Sigmoid colon (tissue), 7 donors: ENCODE results near the gene CACNA1C. TPM values are rescaled to one million over a fixed set of nuclear protein-coding genes. Genes with fewer than 3 reads are reported as not detected.
A peak's percentile ranks its signal among the peaks of the same experiment; 100 is the strongest.

Experiments
- DNase-seq: peaks from one replicate; pipeline ENCODE4 v3.0.0-alpha.2; 2019
- H3K27ac ChIP-seq, 4 donors: fragments of 200-600 bp; sonication (generic); one replicate each; pipeline ENCODE4 v1.5.1; 2016 to 2019; ENCODE audit warnings: mild to moderate bottlenecking in 1 of 4
- H3K27me3 ChIP-seq, 3 donors: fragments of 200-600 bp; sonication (generic); one replicate each; pipeline ENCODE4 v1.5.1; 2019; ENCODE audit warnings: mild to moderate bottlenecking in 1 of 3
- H3K36me3 ChIP-seq, 4 donors: fragments of 200-600 bp; sonication (generic); one replicate each; pipeline ENCODE4 v1.5.1; 2016 to 2019
- H3K4me1 ChIP-seq, 4 donors: fragments of 200-600 bp; sonication (generic); one replicate each; pipeline ENCODE4 v1.5.1; 2017 to 2019
- H3K4me3 ChIP-seq, 4 donors: fragments of 200-600 bp; sonication (generic); one replicate each; pipeline ENCODE4 v1.5.1; 2017 to 2019; ENCODE audit warnings: mild to moderate bottlenecking in 2 of 4, moderate library complexity in 1 of 4
- H3K9me3 ChIP-seq, 4 donors: fragments of 200-600 bp in 3 of 4; sonication (generic) in 3 of 4; one replicate each; pipeline versions ENCODE4 v1.5.1 to v1.6.1; 2013 to 2019
- CTCF ChIP-seq, 4 experiments: fragments of 450-650 bp in 3 of 4; fragments of 200-600 bp in 1 of 4; IDR thresholded peaks; one replicate each; pipeline ENCODE4 v1.5.1; 2016 to 2019; ENCODE audit warnings: antibody characterized with exemption in 4 of 4, mild to moderate bottlenecking in 3 of 4, moderate library complexity in 2 of 4
- EP300 ChIP-seq, 4 donors: sonication (generic); formaldehyde crosslinking; IDR thresholded peaks; one replicate each; pipeline ENCODE4 v1.6.1; 2017; ENCODE audit warnings: antibody characterized with exemption in 4 of 4
- POLR2A ChIP-seq, 2 donors: fragments of 450-650 bp; IDR thresholded peaks; one replicate each; pipeline ENCODE4 v1.6.1; 2016; ENCODE audit warnings: antibody characterized with exemption in 2 of 2, mild to moderate bottlenecking in 2 of 2, moderate library complexity in 2 of 2
- POLR2AphosphoS5 ChIP-seq, 4 donors: sonication (generic); formaldehyde crosslinking; IDR thresholded peaks; one replicate each; pipeline ENCODE4 v1.6.1; 2017; ENCODE audit warnings: antibody characterized with exemption in 4 of 4
- WGBS, 2 donors: extraction: QIAGEN DNeasy Blood & Tissue Kit; methylation state at CpG; one replicate each; pipeline ENCODE4 v1.1.7; 2013; 5-methylcytosine and 5-hydroxymethylcytosine counted together
- intact Hi-C: fragments of 100-400 bp; cut with DNase I; formaldehyde crosslinking; loops from one replicate; pipeline ENCODE4 v1.15.1; 2023
- polyA plus RNA-seq, 3 donors: library from polyadenylated mRNA; stranded (reverse); fragments of 200-250 nt; gene quantifications; one replicate each; pipeline ENCODE4 v1.2.3, GENCODE V29; 2013
- total RNA-seq, 4 donors: library from RNA; depleted of rRNA; stranded (reverse); fragments of >200 nt; gene quantifications; one replicate each; pipeline ENCODE4 v1.1.0, GENCODE V29; 2016
- donor health status: healthy with polysubstance abuse.
- donor health status: Bipolar disorder and iron deficiency.
- donor health status: healthy.

The CACNA1C gene
- total and polyA plus RNA-seq, 7 donors: 0.46 to 213 (median 62.0) TPM

- WGBS, 2 donors: 90 to 97% methylated on average over 1 of the region's 1 CpG
- H3K36me3 ChIP-seq: no peaks in the 10 kb centered on the region
- peaks cover 0 to 88% (median 72%) of the 10 kb centered on the region in 4 donors for H3K4me1 ChIP-seq
- no peak for DNase-seq
- no peak for TF ChIP-seq EP300 (IDR thresholded peaks at IDR 0.05)
- TF ChIP-seq POLR2A (IDR thresholded peaks at IDR 0.05): no peak
- TF ChIP-seq CTCF (IDR thresholded peaks at IDR 0.05): no peak
- TF ChIP-seq POLR2AphosphoS5 (IDR thresholded peaks at IDR 0.05): no peak
- no peak overlapping the region for H3K4me3 ChIP-seq
- H3K27me3 ChIP-seq: no peaks in the 10 kb centered on the region
- no peaks in the 10 kb centered on the region for H3K9me3 ChIP-seq
- intact Hi-C loops: no loop called here
- H3K27ac ChIP-seq: peak overlapping the region in 3 of 4 donors; percentile 34 to 80 (median 74)
Observed at GRCh38 chr12:2147335-2147734, 94.5 kb downstream of the CACNA1C start.

DNA sequence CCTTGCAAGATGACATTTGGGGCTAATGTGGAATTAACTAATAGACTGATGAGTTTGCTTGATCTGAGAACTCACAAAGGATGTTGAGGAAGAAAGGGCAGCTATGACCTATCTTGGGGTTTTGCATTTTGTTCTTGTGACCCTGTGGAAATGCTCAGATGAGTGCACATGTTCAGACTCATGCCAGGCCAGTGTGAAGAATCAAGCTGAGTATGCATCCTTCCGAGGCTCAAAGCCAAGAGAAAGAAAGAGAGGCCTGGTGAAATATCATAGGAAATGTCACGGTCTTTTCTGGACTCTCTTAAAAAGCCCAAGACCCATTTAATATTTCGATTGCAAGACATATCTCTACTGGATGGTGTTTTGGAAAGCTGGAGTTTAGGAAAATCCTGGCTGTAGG, 96.3 kb downstream of the CACNA1C start:
- WGBS, 2 donors: 85 to 95% methylated on average over 3 of the region's 3 CpGs
- DNase-seq: no peak
- Histone ChIP-seq H3K36me3 (no peaks in the 10 kb centered on the region), H3K27ac (peak overlapping the region in 3 of 4 donors; percentile 43 to 80 (median 75)), H3K4me3 (no peak overlapping the region), H3K9me3 (no peaks in the 10 kb centered on the region), H3K4me1 (peaks cover 0 to 90% (median 80%) of the 10 kb centered on the region in 4 donors), H3K27me3 (no peaks in the 10 kb centered on the region)
- TF ChIP-seq POLR2AphosphoS5 (IDR thresholded peaks at IDR 0.05) (no peak), CTCF (IDR thresholded peaks at IDR 0.05) (no peak), EP300 (IDR thresholded peaks at IDR 0.05) (no peak), POLR2A (IDR thresholded peaks at IDR 0.05) (no peak)
- intact Hi-C loops: no loop called here

GRCh38 chr12:2150833-2151232, 98.0 kb downstream of the CACNA1C start:
- Histone ChIP-seq H3K9me3 (no peaks in the 10 kb centered on the region), H3K36me3 (no peaks in the 10 kb centered on the region), H3K27me3 (no peaks in the 10 kb centered on the region), H3K4me1 (peaks cover 0 to 90% (median 75%) of the 10 kb centered on the region in 4 donors), H3K27ac (peak overlapping the region in 2 of 4 donors; percentile 75 to 80), H3K4me3 (no peak overlapping the region)
- no peak for DNase-seq
- intact Hi-C loops: no loop called here
- 89 to 90% methylated on average over 3 of the region's 3 CpGs for WGBS, 2 donors
- no peak for TF ChIP-seq POLR2A (IDR thresholded peaks at IDR 0.05)
- no peak for TF ChIP-seq EP300 (IDR thresholded peaks at IDR 0.05)

GRCh38 chr12:2151391-2151790, 98.6 kb downstream of the CACNA1C start:
- 84 to 89% methylated on average over 5 of the region's 5 CpGs for WGBS, 2 donors

DNA sequence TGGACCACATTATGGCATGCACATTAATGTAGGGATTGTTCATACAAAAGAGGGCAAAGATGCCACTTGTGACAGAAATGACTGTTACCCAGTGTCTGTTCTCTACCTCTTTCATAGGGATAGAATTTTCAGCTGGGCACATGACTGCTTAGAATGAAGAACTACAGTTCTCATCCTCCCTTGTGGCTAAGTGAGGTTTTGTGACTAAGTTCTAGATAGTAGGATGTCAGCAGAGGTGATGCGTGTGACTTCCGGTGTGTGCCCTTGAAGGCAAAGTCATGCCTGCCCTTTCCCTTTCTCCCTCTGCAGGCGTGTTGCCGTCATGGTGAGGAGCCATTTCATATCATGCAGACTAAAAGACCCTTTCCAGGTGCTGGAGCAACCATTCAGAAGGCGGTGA, 99.3 kb downstream of the CACNA1C start:
- WGBS, 2 donors: 85 to 94% methylated on average over 5 of the region's 5 CpGs
- Histone ChIP-seq H3K36me3 (no peaks in the 10 kb centered on the region), H3K9me3 (no peaks in the 10 kb centered on the region), H3K27me3 (no peaks in the 10 kb centered on the region), H3K4me3 (no peak overlapping the region), H3K27ac (peak overlapping the region in 2 of 4 donors; percentile 75 to 80), H3K4me1 (peaks cover 0 to 78% (median 65%) of the 10 kb centered on the region in 4 donors)
- intact Hi-C loops: no loop called here
- TF ChIP-seq EP300 (IDR thresholded peaks at IDR 0.05): no peak
- no peak for TF ChIP-seq CTCF (IDR thresholded peaks at IDR 0.05)
- no peak for TF ChIP-seq POLR2AphosphoS5 (IDR thresholded peaks at IDR 0.05)
- TF ChIP-seq POLR2A (IDR thresholded peaks at IDR 0.05): no peak
- DNase-seq: no peak

More at GRCh38 chr12:2151391-2151790, 98.6 kb downstream of the CACNA1C start:
- Histone ChIP-seq H3K9me3 (no peaks in the 10 kb centered on the region), H3K27me3 (no peaks in the 10 kb centered on the region), H3K27ac (peak overlapping the region in 3 of 4 donors; percentile 37 to 80 (median 75)), H3K36me3 (no peaks in the 10 kb centered on the region), H3K4me3 (no peak overlapping the region), H3K4me1 (peaks cover 0 to 84% (median 71%) of the 10 kb centered on the region in 4 donors)
- intact Hi-C loops: no loop called here
- TF ChIP-seq CTCF (IDR thresholded peaks at IDR 0.05) (no peak), POLR2AphosphoS5 (IDR thresholded peaks at IDR 0.05) (no peak), POLR2A (IDR thresholded peaks at IDR 0.05) (no peak), EP300 (IDR thresholded peaks at IDR 0.05) (no peak)
- DNase-seq: no peak
